ENCODE measurements around the gene AIRE. TPM values are rescaled to one million over a fixed set of nuclear protein-coding genes. Genes with fewer than 3 reads are reported as not detected.

The AIRE gene
- total RNA-seq, 1 donor from 2014 or later: 0.13 TPM

- no peaks in the 10 kb centered on the region for H3K9me3 Mint-ChIP-seq
- no peak for DNase-seq (ENCODE audit: low spot score in 2 of 2, unreplicated experiment in 2 of 2)
- no peak for TF ChIP-seq CTCF (IDR thresholded peaks at IDR 0.05; ENCODE audit: unreplicated experiment)
- H3K27ac Mint-ChIP-seq: no peak overlapping the region
- peaks cover 2% of the 10 kb centered on the region for H3K36me3 Mint-ChIP-seq
- peaks cover 5% of the 10 kb centered on the region for H3K4me1 Mint-ChIP-seq
- H3K4me3 Mint-ChIP-seq: no peak overlapping the region
- no peaks in the 10 kb centered on the region for H3K27me3 Mint-ChIP-seq (ENCODE audit: low read depth)
These were observed 46.7 kb downstream of the AIRE start for GRCh38 chr21:44332383-44332782.

- no peaks in the 10 kb centered on the region for H3K9me3 Mint-ChIP-seq
- no peak overlapping the region for H3K27ac Mint-ChIP-seq
- peaks cover 11% of the 10 kb centered on the region for H3K4me1 Mint-ChIP-seq
- H3K27me3 Mint-ChIP-seq (ENCODE audit: low read depth): no peaks in the 10 kb centered on the region
- H3K4me3 Mint-ChIP-seq: no peak overlapping the region
- DNase-seq (ENCODE audit: low spot score in 2 of 2, unreplicated experiment in 2 of 2): no peak
- TF ChIP-seq CTCF (IDR thresholded peaks at IDR 0.05; ENCODE audit: unreplicated experiment): no peak
- H3K36me3 Mint-ChIP-seq: peaks cover 2% of the 10 kb centered on the region
These were observed 47.3 kb downstream of the AIRE start for GRCh38 chr21:44332965-44333364.

GRCh38 chr21:44333509-44334328 is 48.0 kb downstream of the AIRE start:
- Mint-ChIP-seq H3K4me3 (no peak overlapping the region), H3K27ac (no peak overlapping the region), H3K36me3 (peaks cover 2% of the 10 kb centered on the region), H3K9me3 (no peaks in the 10 kb centered on the region), H3K27me3 (ENCODE audit: low read depth) (no peaks in the 10 kb centered on the region), H3K4me1 (peaks cover 16% of the 10 kb centered on the region)
- no peak for DNase-seq (ENCODE audit: low spot score in 2 of 2, unreplicated experiment in 2 of 2)
- TF ChIP-seq CTCF (IDR thresholded peaks at IDR 0.05; ENCODE audit: unreplicated experiment): no peak

GRCh38 chr21:44334329-44335030 is 48.8 kb downstream of the AIRE start:
- no peak overlapping the region for H3K4me3 Mint-ChIP-seq
- no peak for DNase-seq (ENCODE audit: low spot score in 2 of 2, unreplicated experiment in 2 of 2)
- no peaks in the 10 kb centered on the region for H3K27me3 Mint-ChIP-seq (ENCODE audit: low read depth)
- no peak overlapping the region for H3K27ac Mint-ChIP-seq
- H3K9me3 Mint-ChIP-seq: no peaks in the 10 kb centered on the region
- H3K4me1 Mint-ChIP-seq: peaks cover 17% of the 10 kb centered on the region
- no peak for TF ChIP-seq CTCF (IDR thresholded peaks at IDR 0.05; ENCODE audit: unreplicated experiment)
- peaks cover 2% of the 10 kb centered on the region for H3K36me3 Mint-ChIP-seq

GRCh38 chr21:44335266-44336059 is 49.8 kb downstream of the AIRE start:
- DNase-seq (ENCODE audit: low spot score in 2 of 2, unreplicated experiment in 2 of 2): no peak
- no peaks in the 10 kb centered on the region for H3K27me3 Mint-ChIP-seq (ENCODE audit: low read depth)
- peaks cover 2% of the 10 kb centered on the region for H3K36me3 Mint-ChIP-seq
- no peak for TF ChIP-seq CTCF (IDR thresholded peaks at IDR 0.05; ENCODE audit: unreplicated experiment)
- H3K4me1 Mint-ChIP-seq: peaks cover 25% of the 10 kb centered on the region
- no peak overlapping the region for H3K27ac Mint-ChIP-seq
- H3K9me3 Mint-ChIP-seq: no peaks in the 10 kb centered on the region
- no peak overlapping the region for H3K4me3 Mint-ChIP-seq

Measured in mesothelial cell of epicardium (in vitro differentiated cells).